ENCODE measurements around the gene SLC13A2. TPM values are rescaled to one million over a fixed set of nuclear protein-coding genes. Genes with fewer than 3 reads are reported as not detected.

Gene SLC13A2
- polyA plus RNA-seq, 3 donors from 2014 or later, result not detected

- H3K4me1 Mint-ChIP-seq, result no peaks in the 10 kb centered on the region
- no peak overlapping the region for H3K4me3 Mint-ChIP-seq
- peaks cover 0 to 8% (median 3%) of the 10 kb centered on the region in 3 donors for H3K27me3 Mint-ChIP-seq (ENCODE audit: low read depth in 3 of 3)
- DNase-seq, result no peak
- H3K27ac Mint-ChIP-seq, result no peak overlapping the region
- no peaks in the 10 kb centered on the region for H3K9me3 Mint-ChIP-seq
- no peaks in the 10 kb centered on the region for H3K36me3 Mint-ChIP-seq
These were observed 18.4 kb downstream of the SLC13A2 start for GRCh38 chr17:28491860-28492259.

GRCh38 chr17:28492352-28493310 lies 19.2 kb downstream of the SLC13A2 start:
- Mint-ChIP-seq H3K27ac (no peak overlapping the region), H3K9me3 (no peaks in the 10 kb centered on the region), H3K36me3 (no peaks in the 10 kb centered on the region), H3K4me1 (no peaks in the 10 kb centered on the region), H3K4me3 (no peak overlapping the region), H3K27me3 (ENCODE audit: low read depth in 3 of 3) (peaks cover 0 to 4% (median 1%) of the 10 kb centered on the region in 3 donors)
- no peak for DNase-seq

DNA sequence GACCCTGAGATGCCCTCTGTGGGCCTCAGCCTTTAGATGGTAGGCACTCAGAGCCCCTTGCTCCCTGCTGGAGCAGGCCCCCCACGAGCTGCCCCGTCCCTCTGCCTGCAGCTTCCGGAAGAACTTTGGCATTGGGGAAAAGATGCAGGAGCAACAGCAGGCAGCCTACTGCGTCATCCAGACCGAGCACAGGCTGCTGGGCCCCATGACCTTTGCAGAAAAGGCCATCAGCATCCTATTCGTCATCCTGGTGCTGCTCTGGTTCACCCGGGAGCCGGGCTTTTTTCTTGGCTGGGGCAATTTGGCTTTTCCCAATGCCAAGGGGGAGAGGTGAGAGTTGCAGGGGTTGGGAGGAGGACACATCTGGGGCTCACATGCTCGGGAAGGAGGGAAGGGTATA lies 20.0 kb downstream of the SLC13A2 start:
- H3K27ac Mint-ChIP-seq, result no peak overlapping the region
- peaks cover 0 to 4% (median 1%) of the 10 kb centered on the region in 3 donors for H3K27me3 Mint-ChIP-seq (ENCODE audit: low read depth in 3 of 3)
- no peaks in the 10 kb centered on the region for H3K36me3 Mint-ChIP-seq
- H3K9me3 Mint-ChIP-seq, result no peaks in the 10 kb centered on the region
- no peak for DNase-seq
- no peaks in the 10 kb centered on the region for H3K4me1 Mint-ChIP-seq
- H3K4me3 Mint-ChIP-seq, result no peak overlapping the region

- peak; percentile 55 to 66 (median 58) for DNase-seq
- H3K27ac Mint-ChIP-seq, result no peak overlapping the region
- H3K4me1 Mint-ChIP-seq, result no peaks in the 10 kb centered on the region
- H3K36me3 Mint-ChIP-seq, result no peaks in the 10 kb centered on the region
- no peaks in the 10 kb centered on the region for H3K9me3 Mint-ChIP-seq
- no peak overlapping the region for H3K4me3 Mint-ChIP-seq
- peaks cover 0 to 4% (median 3%) of the 10 kb centered on the region in 3 donors for H3K27me3 Mint-ChIP-seq (ENCODE audit: low read depth in 3 of 3)
These were observed 21.2 kb downstream of the SLC13A2 start for GRCh38 chr17:28494445-28495188.

GRCh38 chr17:28495635-28496034 lies 22.2 kb downstream of the SLC13A2 start:
- no peak overlapping the region for H3K27ac Mint-ChIP-seq
- H3K36me3 Mint-ChIP-seq, result no peaks in the 10 kb centered on the region
- H3K4me1 Mint-ChIP-seq, result no peaks in the 10 kb centered on the region
- peaks cover 0 to 4% (median 3%) of the 10 kb centered on the region in 3 donors for H3K27me3 Mint-ChIP-seq (ENCODE audit: low read depth in 3 of 3)
- no peak overlapping the region for H3K4me3 Mint-ChIP-seq
- no peaks in the 10 kb centered on the region for H3K9me3 Mint-ChIP-seq
- no peak for DNase-seq

DNA sequence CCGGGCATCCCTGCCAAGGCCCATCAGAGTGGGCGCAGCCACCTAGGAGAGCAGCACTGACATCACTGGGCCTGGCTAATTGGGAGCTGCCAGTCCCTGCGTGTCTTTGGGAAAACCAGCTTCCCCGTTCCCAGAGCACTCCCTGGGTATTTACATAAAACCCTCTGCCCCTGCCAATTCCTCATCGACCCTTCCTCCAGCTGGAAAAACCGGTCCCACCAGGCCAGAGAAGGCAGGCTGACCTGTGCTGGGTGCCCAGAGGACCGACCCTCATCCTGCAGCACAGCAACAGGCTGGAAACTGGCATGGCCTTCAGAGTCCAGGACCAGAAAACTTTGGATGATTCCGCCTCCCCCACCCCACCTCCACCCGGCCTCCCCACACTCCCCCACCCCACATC lies 24.5 kb downstream of the SLC13A2 start:
- no peak overlapping the region for H3K4me3 Mint-ChIP-seq
- DNase-seq, result no peak
- no peaks in the 10 kb centered on the region for H3K36me3 Mint-ChIP-seq
- no peaks in the 10 kb centered on the region for H3K9me3 Mint-ChIP-seq
- peaks cover 0 to 2% (median 1%) of the 10 kb centered on the region in 3 donors for H3K27me3 Mint-ChIP-seq (ENCODE audit: low read depth in 3 of 3)
- H3K4me1 Mint-ChIP-seq, result no peaks in the 10 kb centered on the region
- no peak overlapping the region for H3K27ac Mint-ChIP-seq

DNA sequence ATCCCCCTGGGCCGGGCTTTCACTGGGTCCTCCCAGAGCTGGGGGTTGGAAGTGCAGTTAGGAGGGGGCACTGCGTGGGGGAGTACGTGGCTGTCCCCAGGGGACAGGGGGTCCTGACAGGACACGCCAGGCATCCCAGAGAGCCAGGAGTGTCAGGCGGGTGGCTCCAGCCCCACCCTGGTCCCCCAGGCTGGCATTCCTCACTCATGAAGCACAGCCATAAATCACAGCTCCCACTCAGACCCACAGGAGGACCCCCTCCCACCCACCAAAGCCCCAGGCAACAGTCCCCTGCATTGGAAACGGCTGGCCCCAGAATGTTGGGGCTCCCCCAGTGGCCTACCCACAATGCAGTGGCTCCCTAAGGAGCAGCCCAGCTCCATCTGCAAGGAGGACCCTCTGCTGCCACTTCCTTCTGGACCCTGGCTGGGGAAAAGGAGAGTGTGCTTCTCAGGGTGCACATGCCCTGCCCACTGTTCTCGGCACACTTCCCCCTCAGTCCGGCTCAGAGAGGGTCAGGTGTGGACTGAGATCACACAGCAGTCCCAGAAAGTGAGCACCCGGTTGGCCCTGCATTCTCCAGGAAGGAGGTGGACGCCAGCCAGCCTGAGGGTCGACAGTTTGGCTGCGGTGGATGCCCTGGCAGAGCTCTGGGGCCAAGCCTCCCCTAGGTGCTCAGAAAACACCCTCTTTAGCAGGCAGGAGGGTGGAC lies 25.4 kb downstream of the SLC13A2 start:
- H3K27ac Mint-ChIP-seq, result no peak overlapping the region
- H3K4me3 Mint-ChIP-seq, result no peak overlapping the region
- no peaks in the 10 kb centered on the region for H3K9me3 Mint-ChIP-seq
- peaks cover 0 to 1% (median 0%) of the 10 kb centered on the region in 3 donors for H3K27me3 Mint-ChIP-seq (ENCODE audit: low read depth in 3 of 3)
- no peak for DNase-seq
- no peaks in the 10 kb centered on the region for H3K36me3 Mint-ChIP-seq
- no peaks in the 10 kb centered on the region for H3K4me1 Mint-ChIP-seq

- peaks cover 0 to 1% (median 0%) of the 10 kb centered on the region in 3 donors for H3K27me3 Mint-ChIP-seq (ENCODE audit: low read depth in 3 of 3)
- no peaks in the 10 kb centered on the region for H3K36me3 Mint-ChIP-seq
- no peaks in the 10 kb centered on the region for H3K4me1 Mint-ChIP-seq
- H3K9me3 Mint-ChIP-seq, result no peaks in the 10 kb centered on the region
- DNase-seq, result no peak
- H3K27ac Mint-ChIP-seq, result no peak overlapping the region
- H3K4me3 Mint-ChIP-seq, result no peak overlapping the region
These were observed 25.9 kb downstream of the SLC13A2 start for GRCh38 chr17:28499364-28499664.

DNA sequence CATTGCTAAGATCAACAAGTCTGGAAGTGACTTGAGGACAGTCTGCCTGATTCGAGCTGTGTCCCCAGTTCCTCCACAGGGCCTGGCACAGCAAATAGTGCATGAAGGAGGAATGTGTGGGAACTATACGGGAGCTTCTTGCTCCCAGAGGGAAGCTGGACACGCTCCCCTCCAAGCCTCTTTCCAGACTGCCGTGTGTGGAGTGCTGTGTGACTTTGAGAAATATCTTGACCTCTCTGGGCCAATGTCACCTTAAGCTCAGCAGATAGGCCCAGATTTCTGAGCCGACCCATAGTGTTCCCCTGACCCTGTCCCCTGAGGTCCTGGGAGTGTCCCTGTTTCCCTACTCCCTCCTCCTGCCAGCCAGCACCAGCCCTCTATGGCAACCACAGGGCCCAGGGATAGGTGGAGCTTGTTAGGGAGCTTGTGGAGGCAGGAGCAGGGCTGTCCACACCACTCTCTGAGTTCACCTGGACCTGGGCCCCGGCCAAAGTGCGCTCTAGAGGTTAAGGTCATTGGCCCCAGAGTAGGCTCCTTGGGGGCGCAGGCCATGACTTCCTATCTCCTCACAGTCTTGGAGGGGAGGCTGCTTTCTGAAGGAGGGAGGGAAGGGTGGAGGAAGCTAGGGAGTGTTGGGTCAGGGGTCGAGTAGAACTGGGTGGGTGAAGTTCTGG lies 26.4 kb downstream of the SLC13A2 start:
- DNase-seq, result no peak
- Mint-ChIP-seq H3K4me1 (no peaks in the 10 kb centered on the region), H3K9me3 (no peaks in the 10 kb centered on the region), H3K27ac (no peak overlapping the region), H3K27me3 (ENCODE audit: low read depth in 3 of 3) (peaks cover 0 to 3% (median 0%) of the 10 kb centered on the region in 3 donors), H3K36me3 (no peaks in the 10 kb centered on the region), H3K4me3 (no peak overlapping the region)

GRCh38 chr17:28500712-28501379 lies 27.4 kb downstream of the SLC13A2 start:
- Mint-ChIP-seq H3K36me3 (no peaks in the 10 kb centered on the region), H3K4me3 (no peak overlapping the region), H3K27me3 (ENCODE audit: low read depth in 3 of 3) (peaks cover 0 to 8% (median 2%) of the 10 kb centered on the region in 3 donors), H3K27ac (no peak overlapping the region), H3K4me1 (no peaks in the 10 kb centered on the region), H3K9me3 (no peaks in the 10 kb centered on the region)
- DNase-seq, result no peak

- DNase-seq, result no peak
- Mint-ChIP-seq H3K9me3 (no peaks in the 10 kb centered on the region), H3K27ac (no peak overlapping the region), H3K4me1 (no peaks in the 10 kb centered on the region), H3K36me3 (no peaks in the 10 kb centered on the region), H3K27me3 (ENCODE audit: low read depth in 3 of 3) (peaks cover 0 to 8% (median 2%) of the 10 kb centered on the region in 3 donors), H3K4me3 (no peak overlapping the region)
These were observed 28.2 kb downstream of the SLC13A2 start for GRCh38 chr17:28501421-28502284.

GRCh38 chr17:28503420-28503819 lies 30.0 kb downstream of the SLC13A2 start:
- Mint-ChIP-seq H3K4me1 (no peaks in the 10 kb centered on the region), H3K27ac (no peak overlapping the region), H3K4me3 (no peak overlapping the region), H3K36me3 (no peaks in the 10 kb centered on the region), H3K27me3 (ENCODE audit: low read depth in 3 of 3) (peaks cover 0 to 8% (median 2%) of the 10 kb centered on the region in 3 donors), H3K9me3 (no peaks in the 10 kb centered on the region)
- DNase-seq, result no peak

All from immature natural killer cell (primary cell).